Endometrial microvascular endothelial cells (primary cell): ENCODE measurements around the gene AQP5. TPM values are rescaled to one million over a fixed set of nuclear protein-coding genes. Genes with fewer than 3 reads are reported as not detected.
"Not testable (repeated sequence)": the region's sequence is repeated elsewhere in the genome, so short reads cannot be mapped to it uniquely, and the experiment has no call there.

ENCODE experiments used
- in situ Hi-C: cut with HindIII; loops from 2 replicates; pipeline ENCODE4 v1.10.0; 2017; ENCODE audit warnings: low sequenced_read_pairs, low pct_unique_long_range_greater_than_20kb; ENCODE audit errors: inconsistent ontology term
- total RNA-seq: library from RNA; depleted of rRNA; stranded (reverse); fragments of >200 nt; gene quantifications from one replicate; pipeline ENCODE4 v1.2.3, GENCODE V29; 2015; ENCODE audit errors: inconsistent ontology term

AQP5 gene
- total RNA-seq, 1 donor from 2014 or later: not detected

- in situ Hi-C loops: no loop called here
Measured at GRCh38 chr12:49972641-49973360, 11.1 kb downstream of the AQP5 start, which contains the start of gene AQP6. TSS of gene AQP6 (plus strand) at chr12:49972947. CDS start at chr12:49973174, 227 bp downstream.

- in situ Hi-C loops: no loop called here
Measured at GRCh38 chr12:49973361-49973830, 11.7 kb downstream of the AQP5 start.

GRCh38 chr12:49974231-49974675 lies 12.6 kb downstream of the AQP5 start:
- in situ Hi-C loops: no loop called here

GRCh38 chr12:49974677-49975317 lies 13.1 kb downstream of the AQP5 start:
- in situ Hi-C loops: no loop called here

GRCh38 chr12:49975318-49975761 lies 13.7 kb downstream of the AQP5 start:
- in situ Hi-C loops: no loop called here

GRCh38 chr12:49976557-49976956 lies 14.9 kb downstream of the AQP5 start:
- in situ Hi-C loops: no loop called here

- in situ Hi-C loops: no loop called here
Measured at GRCh38 chr12:49978125-49978524, 16.5 kb downstream of the AQP5 start.

- in situ Hi-C loops: no loop called here
Measured at GRCh38 chr12:49979016-49979586, 17.4 kb downstream of the AQP5 start.

- in situ Hi-C loops: no loop called here
Measured at GRCh38 chr12:49979791-49980190, 18.1 kb downstream of the AQP5 start.

GRCh38 chr12:49980501-49981349 lies 19.1 kb downstream of the AQP5 start:
- in situ Hi-C loops: no loop called here

- in situ Hi-C loops: no loop called here
Measured at GRCh38 chr12:49982246-49983087, 20.8 kb downstream of the AQP5 start.

- in situ Hi-C loops: no loop called here
Measured at GRCh38 chr12:49983892-49984291, 22.2 kb downstream of the AQP5 start.

- in situ Hi-C loops: no loop called here
Measured at GRCh38 chr12:49984476-49985359, 23.0 kb downstream of the AQP5 start.

- in situ Hi-C loops: no loop called here
Measured at GRCh38 chr12:49985981-49986380, 24.3 kb downstream of the AQP5 start.

- in situ Hi-C loops: not testable (repeated sequence)
Measured at GRCh38 chr12:49986476-49986875, 24.8 kb downstream of the AQP5 start.

GRCh38 chr12:49987625-49988303 lies 26.1 kb downstream of the AQP5 start:
- in situ Hi-C loops: no loop called here

- in situ Hi-C loops: not testable (repeated sequence)
Measured at GRCh38 chr12:49989400-49989799, 27.7 kb downstream of the AQP5 start.
